A673 (cell line): ENCODE data around the gene MAPK9.

ENCODE experiments used
- CTCF ChIP-seq: fragments of 300-800, 200-600 bp; sonication (generic); conservative IDR thresholded peaks from 2 replicates; pipeline ENCODE4 v1.5.1; 2017; ENCODE audit warnings: low read depth, mild to moderate bottlenecking, antibody characterized with exemption, low read length, moderate library complexity, mixed read lengths
- EZH2 ChIP-seq: fragments of 200-600 bp; sonication (generic); IDR thresholded peaks from 2 replicates; pipeline ENCODE4 v1.6.1; 2017; ENCODE audit warnings: borderline replicate concordance, low read depth, mild to moderate bottlenecking, mixed read lengths, antibody characterized with exemption, low read length; ENCODE audit not compliant: poor library complexity, severe bottlenecking

- TF ChIP-seq CTCF = no peak
- no peak for TF ChIP-seq EZH2
These were observed 12.1 kb upstream of the MAPK9 start for GRCh38 chr5:180304016-180304292.
